ENCODE measurements around the gene IL12B.

DNA sequence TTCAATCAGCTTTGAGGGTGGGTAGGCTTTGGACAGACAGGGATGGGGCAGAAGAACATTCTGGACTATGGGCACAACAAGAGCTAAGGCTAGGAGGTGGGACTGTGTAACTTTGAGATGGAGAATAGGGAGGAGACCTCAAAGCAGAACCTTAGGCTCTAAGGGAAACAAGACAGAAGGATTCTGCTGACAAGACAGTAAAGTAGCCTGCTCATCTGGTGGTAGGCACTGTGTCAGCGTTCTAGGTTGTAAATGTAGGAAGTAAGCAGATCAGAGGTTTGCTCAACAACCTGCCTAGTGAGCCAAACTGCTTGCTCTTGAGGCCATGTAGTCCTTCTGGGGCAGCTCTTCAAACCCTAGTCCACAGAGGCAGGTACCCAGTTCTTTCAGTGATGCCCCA, 15.0 kb upstream of the IL12B start:
- TF ChIP-seq POLR2A (IDR thresholded peaks at IDR 0.05; ENCODE audit: low read depth) (no peak), POLR2AphosphoS5 (IDR thresholded peaks at IDR 0.05) (no peak)
